CD4-positive, alpha-beta T cell (primary cell): Measurements from ENCODE around the gene KCNN1. TPM values are rescaled to one million over a fixed set of nuclear protein-coding genes. Genes with fewer than 3 reads are reported as not detected.

ENCODE experiments used
- ATAC-seq: fragments of 200-7000 bp; cut with Tn5 transposase; one replicate; pipeline ENCODE4 v1.10.0; 2022; ENCODE audit warnings: mild to moderate bottlenecking; ENCODE audit not compliant: poor library complexity
- CTCF ChIA-PET: fragments of 350-600 bp; sonication (Branson Sonifier 250); formaldehyde crosslinking; loops from one replicate; lab custom pipeline; 2021; ENCODE audit warnings: antibody characterized with exemption, inconsistent platforms; lab: Charles Lee
- POLR2A ChIA-PET: fragments of 350-600 bp; sonication (Branson Sonifier 250); formaldehyde crosslinking; loops from one replicate; lab custom pipeline; 2021; ENCODE audit warnings: antibody characterized with exemption, inconsistent platforms; lab: Charles Lee
- DNase-seq, 14 experiments: peaks; one replicate each; pipeline ENCODE4 v3.0.0-alpha.2; 2013 to 2020; ENCODE audit warnings: mixed read lengths in 2 of 14
- H3K27ac ChIP-seq, 2 donors: one replicate each; pipeline versions ENCODE4 v1.5.1 to v1.7.0; 2013; ENCODE audit warnings: low read length in 2 of 2, low read depth in 1 of 2, mild to moderate bottlenecking in 1 of 2
- H3K27me3 ChIP-seq, 2 experiments: 1 replicate in 1 of 2; 2 replicates in 1 of 2; pipeline versions ENCODE4 v1.6.1 to v1.7.0; 2013; ENCODE audit warnings: low read length in 2 of 2, control low read depth in 1 of 2, mild to moderate bottlenecking in 1 of 2, moderate library complexity in 1 of 2; ENCODE audit not compliant: insufficient read depth in 2 of 2, control insufficient read depth in 1 of 2
- H3K36me3 ChIP-seq: one replicate; pipeline ENCODE4 v1.6.1; 2013; ENCODE audit warnings: low read length, control low read depth; ENCODE audit not compliant: insufficient read depth
- H3K4me1 ChIP-seq: one replicate; pipeline ENCODE4 v1.6.1; 2013; ENCODE audit warnings: low read length, control low read depth; ENCODE audit not compliant: insufficient read depth
- H3K4me3 ChIP-seq: one replicate; pipeline ENCODE4 v1.5.1; 2013; ENCODE audit warnings: mild to moderate bottlenecking, low read length, moderate library complexity
- H3K9me3 ChIP-seq, 2 experiments: 1 replicate in 1 of 2; 2 replicates in 1 of 2; pipeline versions ENCODE4 v1.6.1 to v1.7.0; 2013; ENCODE audit warnings: low read length in 2 of 2, mild to moderate bottlenecking in 2 of 2, control low read depth in 1 of 2, moderate library complexity in 1 of 2; ENCODE audit not compliant: control insufficient read depth in 1 of 2, insufficient read depth in 1 of 2
- H3K27ac Mint-ChIP-seq: one replicate; pipeline ENCODE4 v1.8.0; 2020; ENCODE audit warnings: mixed read lengths
- H3K27me3 Mint-ChIP-seq: one replicate; pipeline ENCODE4 v1.8.0; 2021; ENCODE audit warnings: mixed read lengths
- H3K36me3 Mint-ChIP-seq: one replicate; pipeline ENCODE4 v1.8.0; 2021; ENCODE audit warnings: low read depth, mixed read lengths
- H3K4me1 Mint-ChIP-seq: one replicate; pipeline ENCODE4 v1.8.0; 2021; ENCODE audit warnings: low read depth, mixed read lengths
- H3K4me3 Mint-ChIP-seq: one replicate; pipeline ENCODE4 v1.8.0; 2020; ENCODE audit warnings: mild to moderate bottlenecking, mixed read lengths
- H3K9me3 Mint-ChIP-seq: one replicate; pipeline ENCODE4 v1.8.0; 2020; ENCODE audit warnings: mixed read lengths
- CTCF ChIP-seq: fragments of 200-600 bp; IDR thresholded peaks from one replicate; pipeline ENCODE4 v1.8.0; 2022; ENCODE audit warnings: antibody characterized with exemption, mild to moderate bottlenecking
- intact Hi-C, 2 experiments: fragments of 100-400 bp; cut with DNase I in 1 of 2; cut with micrococcal nuclease in 1 of 2; formaldehyde crosslinking; loops; one replicate each; pipeline versions ENCODE4 v1.15.1 to v1.9.0; 2023 to 2025; cut with DNase I, micrococcal nuclease
- total RNA-seq, 174 experiments: library from RNA in 2 of 174; stranded (reverse) in 2 of 174; gene quantifications; one replicate each; pipeline ENCODE4 v1.2.3 and lab custom pipeline; 2021 to 2026

Gene KCNN1
- total RNA-seq, 2 experiments from 2014 or later = not detected

GRCh38 chr19:17954401-17954800 is 12.5 kb upstream of the KCNN1 start:
- Mint-ChIP-seq H3K36me3 (no peaks in the 10 kb centered on the region), H3K4me3 (no peak overlapping the region), H3K9me3 (no peaks in the 10 kb centered on the region), H3K4me1 (peaks cover 36% of the 10 kb centered on the region), H3K27ac (no peak overlapping the region), H3K27me3 (peaks cover 65% of the 10 kb centered on the region)
- intact Hi-C loops = no loop called here
- ChIA-PET POLR2A (no interaction called here), CTCF (interaction anchor here (2.4 kb wide), 1 partner anchor 22 kb away, joined by 7 read pairs; the partner anchor contains the start of gene CCDC124)
- peaks cover 61 to 62% of the 10 kb centered on the region in 2 experiments for H3K27me3 ChIP-seq
- ATAC-seq = no peak
- TF ChIP-seq CTCF = no peak
- H3K9me3 ChIP-seq = peaks cover 0 to 31% of the 10 kb centered on the region in 2 experiments
- no peak for DNase-seq
- H3K4me3 ChIP-seq = no peak overlapping the region
- H3K36me3 ChIP-seq = no peaks in the 10 kb centered on the region
- H3K27ac ChIP-seq = no peak overlapping the region
- H3K4me1 ChIP-seq = peaks cover 44% of the 10 kb centered on the region

- ATAC-seq (no peak), DNase-seq (no peak)
- H3K4me3 ChIP-seq = no peak overlapping the region
- Mint-ChIP-seq H3K27me3 (peaks cover 44% of the 10 kb centered on the region), H3K27ac (no peak overlapping the region), H3K9me3 (no peaks in the 10 kb centered on the region), H3K36me3 (no peaks in the 10 kb centered on the region), H3K4me1 (peaks cover 12% of the 10 kb centered on the region), H3K4me3 (no peak overlapping the region)
- TF ChIP-seq CTCF = no peak
- intact Hi-C loops = no loop called here
- H3K27me3 ChIP-seq = peaks cover 32 to 36% of the 10 kb centered on the region in 2 experiments
- CTCF ChIA-PET = no interaction called here
- H3K36me3 ChIP-seq = no peaks in the 10 kb centered on the region
- POLR2A ChIA-PET = interaction anchor here (1.3 kb wide), 1 partner anchor 10 kb away, joined by 3 read pairs; no protein-coding TSS in a partner anchor
- H3K27ac ChIP-seq = no peak overlapping the region
- H3K9me3 ChIP-seq = peaks cover 0 to 15% of the 10 kb centered on the region in 2 experiments
- peaks cover 15% of the 10 kb centered on the region for H3K4me1 ChIP-seq
These were observed 9.6 kb upstream of the KCNN1 start for GRCh38 chr19:17957149-17957849.

GRCh38 chr19:17957885-17958284 is 9.0 kb upstream of the KCNN1 start:
- no peak for TF ChIP-seq CTCF
- H3K27ac Mint-ChIP-seq = no peak overlapping the region
- H3K27ac ChIP-seq = no peak overlapping the region
- no peak overlapping the region for H3K4me3 Mint-ChIP-seq
- intact Hi-C loops = no loop called here
- H3K4me1 Mint-ChIP-seq = peaks cover 8% of the 10 kb centered on the region
- ChIA-PET POLR2A (interaction anchor here (1.3 kb wide), 1 partner anchor 10 kb away, joined by 3 read pairs; no protein-coding TSS in a partner anchor), CTCF (interaction anchor here (1.1 kb wide), 1 partner anchor 39 kb away, joined by 4 read pairs; no protein-coding TSS in a partner anchor)
- H3K27me3 Mint-ChIP-seq = peaks cover 38% of the 10 kb centered on the region
- no peaks in the 10 kb centered on the region for H3K36me3 Mint-ChIP-seq
- H3K4me1 ChIP-seq = peaks cover 10% of the 10 kb centered on the region
- no peak overlapping the region for H3K4me3 ChIP-seq
- ATAC-seq = no peak
- DNase-seq = no peak
- no peaks in the 10 kb centered on the region for H3K36me3 ChIP-seq
- no peaks in the 10 kb centered on the region for H3K9me3 Mint-ChIP-seq
- H3K27me3 ChIP-seq = peaks cover 26 to 30% of the 10 kb centered on the region in 2 experiments
- H3K9me3 ChIP-seq = peaks cover 0 to 9% of the 10 kb centered on the region in 2 experiments
